AG09309 (cell line): Measurements from ENCODE around the gene UTP11.

ENCODE experiments used
- DNase-seq: peaks from one replicate; pipeline ENCODE4 v3.0.0-alpha.2; 2010; ENCODE audit warnings: low read depth
- H3K4me3 ChIP-seq: 2 replicates; pipeline ENCODE4 v1.5.1; 2011; ENCODE audit warnings: mild to moderate bottlenecking, low read depth, low read length, moderate library complexity; ENCODE audit not compliant: control insufficient read depth
- TF ChIP-seq, protein P1 (sequence below): IDR thresholded peaks from 2 replicates; pipeline ENCODE4 v1.5.1; 2011; ENCODE audit warnings: mild to moderate bottlenecking, low read depth, low read length, inconsistent platforms; ENCODE audit not compliant: insufficient read depth, control insufficient read depth; ENCODE audit errors: missing control alignments

Gene UTP11

GRCh38 chr1:38061883-38062328 lies 49.4 kb downstream of the UTP11 start:
- TF ChIP-seq, protein P1, sequence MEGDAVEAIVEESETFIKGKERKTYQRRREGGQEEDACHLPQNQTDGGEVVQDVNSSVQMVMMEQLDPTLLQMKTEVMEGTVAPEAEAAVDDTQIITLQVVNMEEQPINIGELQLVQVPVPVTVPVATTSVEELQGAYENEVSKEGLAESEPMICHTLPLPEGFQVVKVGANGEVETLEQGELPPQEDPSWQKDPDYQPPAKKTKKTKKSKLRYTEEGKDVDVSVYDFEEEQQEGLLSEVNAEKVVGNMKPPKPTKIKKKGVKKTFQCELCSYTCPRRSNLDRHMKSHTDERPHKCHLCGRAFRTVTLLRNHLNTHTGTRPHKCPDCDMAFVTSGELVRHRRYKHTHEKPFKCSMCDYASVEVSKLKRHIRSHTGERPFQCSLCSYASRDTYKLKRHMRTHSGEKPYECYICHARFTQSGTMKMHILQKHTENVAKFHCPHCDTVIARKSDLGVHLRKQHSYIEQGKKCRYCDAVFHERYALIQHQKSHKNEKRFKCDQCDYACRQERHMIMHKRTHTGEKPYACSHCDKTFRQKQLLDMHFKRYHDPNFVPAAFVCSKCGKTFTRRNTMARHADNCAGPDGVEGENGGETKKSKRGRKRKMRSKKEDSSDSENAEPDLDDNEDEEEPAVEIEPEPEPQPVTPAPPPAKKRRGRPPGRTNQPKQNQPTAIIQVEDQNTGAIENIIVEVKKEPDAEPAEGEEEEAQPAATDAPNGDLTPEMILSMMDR: no peak
- no peak overlapping the region for H3K4me3 ChIP-seq
- DNase-seq: no peak

DNA sequence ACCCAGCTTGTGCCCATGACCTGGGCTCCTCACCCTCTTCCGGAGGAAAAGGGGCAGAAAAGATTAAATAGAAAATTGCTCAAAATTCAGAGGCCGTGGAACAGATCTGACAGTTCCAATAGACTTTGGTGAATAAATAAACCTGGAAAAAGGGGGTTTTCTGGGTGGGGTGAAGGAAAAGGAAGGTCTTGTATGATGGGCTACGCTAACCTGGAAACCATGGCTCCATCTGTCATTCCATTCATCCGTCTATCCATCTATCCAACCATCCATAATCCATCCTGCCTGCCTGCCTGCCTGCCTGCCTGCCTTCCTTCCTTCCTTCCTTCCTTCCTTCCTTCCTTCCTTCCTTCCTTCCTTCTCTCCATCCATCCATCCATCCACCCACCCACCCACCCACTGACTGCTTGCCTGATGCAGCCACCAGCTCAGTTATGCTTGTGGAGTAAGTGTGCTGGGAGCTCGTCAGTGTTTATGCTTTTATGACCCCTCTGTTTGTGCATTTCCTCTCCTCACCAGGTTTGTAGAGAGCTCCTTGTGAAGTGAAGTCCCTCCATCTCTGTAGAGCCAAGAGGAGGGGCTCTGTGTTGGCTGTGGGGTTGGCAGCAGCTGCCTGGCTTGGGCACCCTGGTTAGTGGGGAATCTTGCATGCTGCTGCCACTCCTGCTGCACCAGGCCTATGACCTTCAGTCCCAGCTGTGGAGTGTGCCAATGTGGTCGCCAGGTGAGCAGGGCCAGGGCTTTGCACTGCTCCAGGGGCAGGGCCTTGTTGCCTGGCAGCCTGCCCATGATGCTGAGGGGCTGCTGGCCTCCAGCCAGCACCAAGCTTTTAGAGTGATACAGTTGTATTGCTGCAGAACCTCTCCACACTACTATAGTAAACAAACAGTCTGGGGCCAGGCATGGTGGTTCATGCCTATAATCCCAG lies 50.1 kb downstream of the UTP11 start:
- H3K4me3 ChIP-seq: no peak overlapping the region
- TF ChIP-seq, protein P1: no peak
- DNase-seq: no peak

DNA sequence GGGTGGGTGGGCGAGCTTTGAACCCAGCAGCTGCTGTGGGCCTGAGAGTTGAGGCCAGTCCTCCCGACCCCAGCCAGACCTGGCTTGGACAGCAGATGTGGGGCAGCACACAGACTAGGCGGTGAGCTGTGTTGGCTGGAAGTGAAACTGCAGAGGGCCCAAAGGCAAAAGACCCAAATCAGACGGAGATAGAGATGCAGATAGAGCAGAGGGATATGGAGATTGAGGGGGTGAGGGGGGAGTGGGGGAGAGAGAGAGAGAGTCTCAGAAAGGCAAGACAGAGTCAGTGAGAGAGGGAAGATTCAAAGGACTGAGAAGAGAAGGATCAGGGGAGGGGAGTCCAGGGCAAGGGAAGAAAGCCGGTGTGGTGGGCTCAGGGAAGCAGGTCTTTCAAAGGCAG lies 51.1 kb downstream of the UTP11 start:
- TF ChIP-seq, protein P1: no peak
- no peak for DNase-seq
- H3K4me3 ChIP-seq: no peak overlapping the region

DNA sequence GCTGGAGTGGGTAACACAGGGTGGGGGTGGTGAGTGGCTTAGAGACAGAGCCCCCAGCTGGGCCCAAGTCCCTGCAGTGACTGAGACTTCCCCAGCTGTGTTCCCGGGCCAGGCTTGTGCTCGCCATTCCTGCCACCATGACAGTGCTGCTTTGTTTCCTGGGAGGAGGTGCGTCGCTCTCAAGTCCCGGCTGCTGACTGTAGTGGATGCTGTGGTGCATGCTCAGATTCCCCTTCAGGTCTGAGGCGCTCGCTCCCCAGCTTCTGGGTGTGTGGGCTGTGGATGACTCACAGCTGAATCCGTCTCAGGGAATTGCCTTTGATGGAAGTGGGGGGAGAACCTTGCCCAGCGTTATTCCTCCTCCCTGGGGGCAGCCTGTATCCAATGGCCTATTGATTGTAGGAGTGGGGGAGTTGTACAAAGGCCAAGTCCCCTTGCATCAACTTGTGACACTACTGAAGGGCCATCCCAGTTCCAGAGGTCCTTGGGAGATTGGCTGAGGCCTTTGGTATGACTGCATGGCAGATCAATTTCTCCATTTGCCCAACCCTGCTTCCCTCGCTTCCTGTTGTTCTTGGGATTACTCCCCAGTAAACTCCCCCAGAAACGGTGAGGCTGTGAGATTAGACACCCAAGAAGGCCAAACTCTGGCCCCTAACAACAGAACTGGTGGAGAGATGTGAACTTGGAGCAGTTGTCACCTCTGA lies 51.8 kb downstream of the UTP11 start:
- peak; percentile 10 for DNase-seq
- H3K4me3 ChIP-seq: no peak overlapping the region
- TF ChIP-seq, protein P1: no peak

DNA sequence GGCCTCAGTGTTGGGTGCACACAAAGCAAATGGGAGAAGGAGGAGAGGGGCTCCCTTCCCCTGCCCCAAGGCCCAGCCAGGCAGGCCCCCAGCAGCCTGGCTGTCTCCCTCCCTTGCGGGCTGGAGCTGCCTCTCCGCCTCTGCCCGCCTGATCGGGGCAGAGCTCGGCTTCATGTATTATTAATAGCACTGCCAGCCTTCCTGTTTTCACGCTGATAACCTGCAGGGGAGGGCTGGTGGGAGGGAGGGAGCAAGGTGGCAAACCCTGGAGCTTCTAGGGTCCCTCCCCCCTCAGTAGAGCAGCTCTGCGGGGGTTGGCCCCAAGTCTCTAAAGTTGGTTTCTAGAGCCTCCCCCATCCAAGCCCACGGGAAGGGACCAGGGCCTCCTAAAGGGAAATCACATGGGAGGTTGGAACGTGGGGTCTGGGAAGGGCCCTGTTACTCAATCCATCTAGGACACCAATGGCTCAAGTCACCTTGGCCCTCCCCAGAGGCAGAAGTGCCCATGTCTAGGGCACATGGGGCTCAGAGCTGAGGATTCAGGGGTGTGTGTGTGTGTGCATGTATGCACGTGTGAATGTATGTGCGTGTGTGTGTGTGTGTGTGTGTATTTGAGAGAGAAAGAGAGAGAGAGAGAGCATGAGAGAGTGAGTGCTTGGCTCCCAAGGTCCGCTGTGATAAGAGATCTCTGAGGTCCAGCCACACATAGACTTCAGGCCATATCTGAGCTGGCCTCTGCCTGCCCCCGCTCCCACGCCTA lies 55.9 kb downstream of the UTP11 start:
- H3K4me3 ChIP-seq: no peak overlapping the region
- no peak for DNase-seq
- TF ChIP-seq, protein P1: no peak

- H3K4me3 ChIP-seq: no peak overlapping the region
- TF ChIP-seq, protein P1: no peak
Measured at GRCh38 chr1:38068980-38069340, 56.4 kb downstream of the UTP11 start.

More at GRCh38 chr1:38068980-38069340, 56.4 kb downstream of the UTP11 start:
- no peak for DNase-seq
